Stimulated activated naive B cell treated with anti-CD40 and anti-IgM and Interleukin-4, amounts not matched to agents 10 μg/mL and 1 μg/mL and 100 μg/mL, for 72 hours (primary cell): Measurements from ENCODE around the gene IFIT5.
A peak's percentile ranks its signal among the peaks of the same experiment; 100 is the strongest.

ENCODE experiments used
- ATAC-seq, 2 donors: fragments of 150-1000 bp; cut with Tn5 transposase; replicated peaks; 2 replicates each; pipeline ENCODE4 v1.10.0; 2021; ENCODE audit warnings: moderate library complexity in 1 of 2
- DNase-seq: peaks from one replicate; pipeline ENCODE4 v3.0.0; 2021
- H3K27ac Mint-ChIP-seq: one replicate; pipeline ENCODE4 v1.8.0; 2022; ENCODE audit warnings: mild to moderate bottlenecking, mixed read lengths
- H3K27me3 Mint-ChIP-seq, 2 donors: one replicate each; pipeline ENCODE4 v1.8.0; 2022; ENCODE audit warnings: mixed read lengths in 2 of 2
- H3K36me3 Mint-ChIP-seq, 2 donors: one replicate each; pipeline ENCODE4 v1.8.0; 2022; ENCODE audit warnings: mixed read lengths in 2 of 2, mild to moderate bottlenecking in 1 of 2
- H3K4me1 Mint-ChIP-seq, 2 donors: one replicate each; pipeline ENCODE4 v1.8.0; 2022; ENCODE audit warnings: mixed read lengths in 2 of 2, mild to moderate bottlenecking in 1 of 2
- H3K4me3 Mint-ChIP-seq, 2 donors: one replicate each; pipeline ENCODE4 v1.8.0; 2022; ENCODE audit warnings: mild to moderate bottlenecking in 2 of 2, mixed read lengths in 2 of 2, moderate library complexity in 1 of 2
- H3K9me3 Mint-ChIP-seq, 2 donors: one replicate each; pipeline ENCODE4 v1.8.0; 2022; ENCODE audit warnings: mixed read lengths in 2 of 2, mild to moderate bottlenecking in 1 of 2

IFIT5 gene, protein sequence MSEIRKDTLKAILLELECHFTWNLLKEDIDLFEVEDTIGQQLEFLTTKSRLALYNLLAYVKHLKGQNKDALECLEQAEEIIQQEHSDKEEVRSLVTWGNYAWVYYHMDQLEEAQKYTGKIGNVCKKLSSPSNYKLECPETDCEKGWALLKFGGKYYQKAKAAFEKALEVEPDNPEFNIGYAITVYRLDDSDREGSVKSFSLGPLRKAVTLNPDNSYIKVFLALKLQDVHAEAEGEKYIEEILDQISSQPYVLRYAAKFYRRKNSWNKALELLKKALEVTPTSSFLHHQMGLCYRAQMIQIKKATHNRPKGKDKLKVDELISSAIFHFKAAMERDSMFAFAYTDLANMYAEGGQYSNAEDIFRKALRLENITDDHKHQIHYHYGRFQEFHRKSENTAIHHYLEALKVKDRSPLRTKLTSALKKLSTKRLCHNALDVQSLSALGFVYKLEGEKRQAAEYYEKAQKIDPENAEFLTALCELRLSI

DNA sequence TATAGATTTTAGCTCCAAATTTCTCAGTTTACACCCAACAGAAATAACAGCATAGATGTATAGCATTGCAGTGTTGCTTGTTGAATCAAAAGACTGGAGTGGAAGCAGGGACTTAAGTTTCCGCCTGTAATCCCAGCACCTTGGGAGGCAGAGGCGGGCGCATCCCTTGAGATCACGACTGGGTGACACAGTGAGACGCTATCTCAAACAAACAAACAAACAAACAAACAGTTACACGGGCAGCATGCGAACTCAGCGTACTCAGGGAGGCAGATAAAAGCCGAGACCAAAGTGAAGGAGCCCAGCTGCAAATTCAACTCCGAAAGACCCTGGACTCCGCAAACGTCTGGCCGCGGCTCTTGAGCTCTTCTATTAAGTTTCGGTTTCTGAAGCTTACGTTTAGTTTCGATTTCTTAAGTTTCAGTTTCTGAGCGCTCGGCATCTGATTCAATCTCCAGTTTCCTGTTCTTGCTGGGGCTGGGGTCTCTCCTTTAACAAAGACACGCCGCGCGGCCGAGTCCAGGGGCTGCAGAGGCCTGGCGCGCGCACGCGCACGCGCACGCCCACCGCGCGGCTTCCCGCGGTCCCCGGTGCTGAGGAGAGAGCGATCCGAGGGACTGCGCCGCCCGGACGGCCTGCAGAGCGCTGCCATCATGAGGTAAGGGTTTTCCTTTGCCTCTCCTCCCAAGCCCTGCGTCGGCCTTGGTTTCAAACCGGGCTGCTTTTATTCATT, at the start of gene IFIT5:
IFIT5 (plus strand) TSS at position 423 of the 733 bp plus-strand sequence; CDS start at position 654, 231 bp downstream.
- Mint-ChIP-seq H3K27ac (peak within 1 kb of the TSS; percentile 95), H3K9me3 (peaks cover 0 to 3% of the 10 kb centered on the region in 2 donors), H3K27me3 (no peaks in the 10 kb centered on the region), H3K36me3 (peaks cover 13 to 23% of the 10 kb centered on the region in 2 donors), H3K4me3 (peak within 1 kb of the TSS; percentile 87 to 89), H3K4me1 (peaks cover 29 to 45% of the 10 kb centered on the region in 2 donors)
- DNase-seq (peak; percentile 65), ATAC-seq (peak; percentile 81 to 86)

DNA sequence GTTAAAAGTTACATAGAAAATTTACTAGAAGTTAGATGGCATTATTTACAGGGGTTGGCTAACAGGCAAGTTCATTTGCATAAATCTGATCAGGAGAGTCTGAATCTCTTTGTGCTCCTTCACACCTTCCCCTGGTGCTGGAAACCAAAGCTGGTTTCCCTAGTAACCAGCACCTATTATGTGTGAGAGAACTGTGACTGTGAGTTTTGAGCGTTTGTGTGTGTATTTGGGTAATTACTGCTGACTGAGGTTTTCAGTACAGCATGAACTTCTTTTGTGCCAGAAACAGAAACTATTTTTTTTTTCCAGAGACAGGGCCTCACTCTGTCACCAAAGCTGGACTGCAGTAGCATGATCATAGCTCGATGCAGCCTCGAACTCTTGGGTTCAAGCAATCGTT, 46.8 kb upstream of the IFIT5 start:
- DNase-seq (no peak), ATAC-seq (no peak)
- H3K9me3 Mint-ChIP-seq: no peaks in the 10 kb centered on the region
- H3K4me1 Mint-ChIP-seq: peaks cover 8 to 16% of the 10 kb centered on the region in 2 donors
- no peak overlapping the region for H3K4me3 Mint-ChIP-seq
- H3K27me3 Mint-ChIP-seq: no peaks in the 10 kb centered on the region
- no peaks in the 10 kb centered on the region for H3K36me3 Mint-ChIP-seq
- no peak overlapping the region for H3K27ac Mint-ChIP-seq

DNA sequence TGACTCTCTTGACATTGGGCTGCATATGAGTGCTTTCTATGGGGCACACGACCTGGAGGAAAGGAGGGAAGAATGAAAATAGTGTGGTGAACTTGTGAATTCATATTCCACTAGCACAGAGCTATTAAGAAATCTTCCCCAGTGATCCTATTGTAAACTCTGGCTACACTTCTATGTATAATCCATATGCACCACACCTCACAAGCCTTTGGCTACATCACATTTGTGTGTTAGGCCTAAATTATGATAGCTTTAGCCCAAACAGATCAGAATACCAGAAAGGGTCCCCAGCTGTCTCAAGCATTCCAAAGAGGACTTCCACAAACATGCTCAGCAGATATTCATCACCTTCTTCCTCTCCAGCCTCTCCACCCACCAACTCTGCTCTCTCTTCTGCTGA, 46.2 kb upstream of the IFIT5 start:
- Mint-ChIP-seq H3K27ac (no peak overlapping the region), H3K4me3 (no peak overlapping the region), H3K9me3 (no peaks in the 10 kb centered on the region), H3K27me3 (no peaks in the 10 kb centered on the region), H3K36me3 (no peaks in the 10 kb centered on the region), H3K4me1 (peaks cover 8 to 16% of the 10 kb centered on the region in 2 donors)
- no peak for DNase-seq
- no peak for ATAC-seq

DNA sequence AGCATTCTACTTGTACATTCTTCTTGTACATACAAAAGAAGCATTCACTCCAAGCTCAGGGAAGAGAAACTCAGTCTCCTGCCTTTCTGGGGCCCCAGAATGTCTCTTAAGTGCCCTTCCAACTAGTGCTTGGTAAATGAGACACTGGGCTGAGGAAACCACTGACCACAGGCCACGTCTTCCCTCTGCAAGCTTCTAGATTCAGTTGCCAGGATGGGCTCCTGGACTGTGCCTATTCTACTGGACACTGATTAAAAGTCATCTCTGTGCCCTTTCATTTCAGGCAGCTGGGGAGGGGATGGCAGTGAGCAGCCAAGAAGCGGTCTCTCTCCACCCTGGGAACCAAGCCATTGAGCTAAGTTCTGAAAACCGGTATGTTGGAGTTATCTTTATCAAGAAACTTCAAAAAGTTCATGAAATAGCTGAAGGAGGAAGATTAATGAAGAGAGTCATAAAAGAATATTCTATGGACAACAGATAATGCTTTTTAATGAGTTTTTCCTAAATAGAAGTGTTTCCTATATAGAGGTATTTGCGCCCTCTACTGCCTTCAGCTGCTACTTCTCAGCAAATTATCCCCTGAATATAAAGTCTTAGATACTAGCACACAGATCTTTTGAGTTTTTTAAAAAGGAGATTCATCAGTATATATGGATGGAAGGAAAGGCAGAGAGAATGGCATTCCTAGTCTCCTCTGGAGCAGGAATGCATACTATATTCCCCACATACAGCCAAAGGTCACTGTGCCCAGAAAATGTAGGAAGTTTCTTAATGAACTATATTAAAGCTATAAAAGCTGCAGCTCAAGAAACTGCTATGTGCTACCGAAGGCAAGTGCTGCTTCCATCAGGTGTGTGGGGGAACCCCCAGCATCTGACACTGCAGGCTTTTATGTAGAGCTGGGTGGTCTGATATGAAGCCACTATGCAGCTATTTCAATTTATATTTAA, 44.9 kb upstream of the IFIT5 start:
- H3K4me3 Mint-ChIP-seq: no peak overlapping the region
- no peaks in the 10 kb centered on the region for H3K36me3 Mint-ChIP-seq
- ATAC-seq (peak in 1 of 2 donors; percentile 48), DNase-seq (no peak)
- H3K9me3 Mint-ChIP-seq: no peaks in the 10 kb centered on the region
- H3K27me3 Mint-ChIP-seq: no peaks in the 10 kb centered on the region
- H3K27ac Mint-ChIP-seq: no peak overlapping the region
- peaks cover 5 to 10% of the 10 kb centered on the region in 2 donors for H3K4me1 Mint-ChIP-seq

DNA sequence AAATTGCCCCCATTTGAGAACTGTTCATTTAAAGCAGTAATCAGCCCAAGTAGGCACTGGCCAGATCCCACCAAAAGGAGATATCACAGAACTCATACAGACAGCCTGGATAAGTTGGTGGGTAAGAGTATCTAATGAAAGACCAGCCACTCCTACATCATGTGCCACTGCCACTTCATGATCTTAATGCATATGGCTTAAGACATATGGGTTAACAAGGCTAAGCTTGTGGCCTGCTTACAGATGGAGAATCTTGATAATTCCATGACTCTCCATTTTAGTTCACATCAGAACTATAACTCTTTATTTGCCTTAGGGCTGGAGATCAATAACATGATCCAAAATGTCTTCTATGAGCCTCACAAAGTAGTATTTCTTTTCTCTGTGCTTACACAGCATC, 43.3 kb upstream of the IFIT5 start:
- no peaks in the 10 kb centered on the region for H3K27me3 Mint-ChIP-seq
- H3K4me3 Mint-ChIP-seq: no peak overlapping the region
- H3K36me3 Mint-ChIP-seq: no peaks in the 10 kb centered on the region
- no peak overlapping the region for H3K27ac Mint-ChIP-seq
- H3K9me3 Mint-ChIP-seq: no peaks in the 10 kb centered on the region
- DNase-seq (no peak), ATAC-seq (no peak)
- peaks cover 5% of the 10 kb centered on the region in 2 donors for H3K4me1 Mint-ChIP-seq

DNA sequence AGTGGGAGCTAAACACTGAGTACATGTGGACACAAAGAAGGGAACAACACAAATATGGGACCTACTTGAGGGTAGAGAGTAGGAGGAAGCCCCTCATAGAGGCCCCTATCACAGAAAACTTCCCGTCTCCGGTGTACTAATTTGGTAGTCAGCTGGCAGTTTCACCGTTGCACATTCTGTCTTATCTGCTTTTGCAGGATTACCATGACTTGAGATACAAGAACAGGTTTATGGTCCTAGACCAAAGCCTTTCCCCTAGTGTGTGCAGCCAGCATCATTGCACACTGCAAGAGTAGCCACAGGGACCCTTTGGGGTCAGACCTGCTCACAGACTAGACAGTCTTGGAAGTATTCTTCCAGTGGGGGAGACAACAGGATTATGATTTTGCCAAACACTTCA, 42.4 kb upstream of the IFIT5 start:
- Mint-ChIP-seq H3K27ac (no peak overlapping the region), H3K9me3 (no peaks in the 10 kb centered on the region), H3K27me3 (no peaks in the 10 kb centered on the region), H3K4me3 (no peak overlapping the region), H3K4me1 (peaks cover 5% of the 10 kb centered on the region in 2 donors), H3K36me3 (no peaks in the 10 kb centered on the region)
- no peak for DNase-seq
- no peak for ATAC-seq

DNA sequence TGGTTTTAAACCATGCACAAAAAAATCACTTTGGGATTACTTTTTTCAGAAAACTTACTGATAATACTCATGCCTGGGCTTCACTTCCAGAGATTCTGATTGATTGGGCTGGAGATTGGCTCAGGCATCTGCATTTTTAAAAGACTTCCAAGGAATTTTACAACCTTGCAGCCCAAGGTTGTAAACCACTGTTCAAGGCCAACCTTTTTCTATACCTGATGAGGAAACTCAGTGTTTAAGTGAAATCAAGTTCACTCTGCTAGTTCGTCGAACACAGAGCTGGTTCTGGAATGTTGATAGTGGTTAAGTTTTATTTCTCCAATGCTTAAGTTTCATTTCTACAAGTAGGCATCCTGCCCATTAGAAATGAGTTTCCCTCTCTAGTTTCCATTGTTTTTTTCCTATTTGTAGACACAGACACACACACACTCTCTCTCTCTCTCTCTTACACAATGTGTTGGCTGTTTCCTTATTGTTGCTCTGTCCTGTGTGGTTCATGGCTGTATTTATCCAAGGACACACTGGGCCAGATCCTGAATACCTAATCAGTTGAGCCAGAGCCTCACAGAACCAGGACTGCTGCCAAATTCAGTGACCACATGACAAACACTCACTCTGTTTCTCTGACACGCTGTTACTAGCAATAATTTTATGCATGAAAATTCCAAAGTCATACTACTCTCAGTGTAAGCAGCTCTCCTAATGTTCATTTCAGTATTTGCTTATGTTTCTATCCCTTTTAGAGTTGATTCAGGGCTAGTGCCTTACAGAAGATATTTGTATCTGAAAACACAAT, 40.3 kb upstream of the IFIT5 start:
- no peaks in the 10 kb centered on the region for H3K9me3 Mint-ChIP-seq
- no peaks in the 10 kb centered on the region for H3K27me3 Mint-ChIP-seq
- H3K27ac Mint-ChIP-seq: no peak overlapping the region
- peaks cover 3 to 5% of the 10 kb centered on the region in 2 donors for H3K4me1 Mint-ChIP-seq
- no peaks in the 10 kb centered on the region for H3K36me3 Mint-ChIP-seq
- no peak for ATAC-seq
- DNase-seq: no peak
- H3K4me3 Mint-ChIP-seq: no peak overlapping the region

DNA sequence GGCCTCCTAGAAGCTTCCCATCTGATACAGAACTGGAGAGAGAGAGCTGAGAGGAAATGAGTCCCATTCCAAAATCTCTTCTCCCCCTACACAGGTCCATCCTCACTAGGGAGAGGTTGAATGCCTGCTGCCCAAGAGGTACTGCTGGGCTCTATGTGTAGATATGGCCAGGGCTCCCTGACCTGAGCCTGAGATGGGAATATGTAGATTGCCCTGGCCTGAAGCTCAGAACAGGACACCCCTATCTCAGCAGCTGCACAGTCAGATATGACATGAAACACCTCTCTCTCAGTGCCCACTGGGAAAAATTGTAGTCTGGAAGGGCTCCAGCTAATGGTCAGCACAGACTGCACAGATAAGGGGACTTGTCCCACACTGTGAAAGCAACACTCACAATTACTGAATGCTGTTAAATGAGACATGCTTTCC, 39.6 kb upstream of the IFIT5 start:
- DNase-seq: no peak
- ATAC-seq: no peak
- Mint-ChIP-seq H3K4me1 (no peaks in the 10 kb centered on the region), H3K27me3 (no peaks in the 10 kb centered on the region), H3K36me3 (no peaks in the 10 kb centered on the region), H3K9me3 (no peaks in the 10 kb centered on the region), H3K4me3 (no peak overlapping the region), H3K27ac (no peak overlapping the region)

DNA sequence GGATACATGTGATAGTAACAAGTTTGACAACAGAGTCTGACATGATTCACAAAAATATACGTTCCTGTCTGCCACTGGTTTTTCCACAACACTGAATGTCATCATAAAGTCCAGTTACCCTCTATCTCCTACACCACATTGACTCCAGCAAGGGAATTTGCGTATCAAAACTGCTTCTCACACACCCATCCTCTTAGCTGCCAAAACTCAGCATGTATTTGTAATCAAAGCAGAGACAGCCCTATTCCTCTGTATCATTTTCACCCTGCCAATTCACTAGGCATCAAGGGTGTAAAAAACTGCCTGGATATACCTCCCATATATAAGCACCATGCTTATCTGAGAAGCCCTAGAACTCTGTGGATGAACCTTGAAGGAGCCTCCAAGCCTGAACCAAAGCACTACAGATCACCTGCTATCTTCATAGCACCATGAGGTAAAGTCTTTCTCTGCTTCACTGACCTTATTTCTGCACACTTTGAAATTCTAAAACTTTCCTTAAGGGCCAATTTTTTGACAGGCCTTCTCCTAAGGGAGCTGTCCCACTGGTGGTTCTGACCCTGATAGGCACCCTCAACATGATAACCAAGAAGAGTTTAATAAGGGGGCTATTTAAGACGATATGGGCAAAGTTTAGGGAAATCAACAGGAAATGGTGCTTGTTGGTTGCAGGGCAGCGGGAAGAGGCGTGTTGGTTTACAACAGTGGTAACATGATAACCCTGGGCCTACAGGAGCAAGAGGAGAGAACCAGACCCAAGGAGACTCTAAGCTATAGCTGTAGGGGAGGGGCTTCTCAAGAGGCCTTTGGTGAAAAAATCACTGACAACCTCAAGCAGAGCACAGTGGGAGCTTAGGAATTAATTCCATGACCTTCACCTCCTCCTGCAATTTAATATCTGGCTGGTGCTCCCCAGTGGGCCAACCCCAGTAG, 36.4 kb upstream of the IFIT5 start, which contains the start of gene IFIT1B:
IFIT1B (plus strand) TSS at position 352 of the 933 bp plus-strand sequence; CDS start at position 432, 80 bp downstream.
- Mint-ChIP-seq H3K4me3 (no peak within 1 kb of the TSS), H3K36me3 (no peaks in the 10 kb centered on the region), H3K9me3 (no peaks in the 10 kb centered on the region), H3K4me1 (no peaks in the 10 kb centered on the region), H3K27me3 (no peaks in the 10 kb centered on the region), H3K27ac (no peak within 1 kb of the TSS)
- no peak for ATAC-seq
- DNase-seq: no peak

DNA sequence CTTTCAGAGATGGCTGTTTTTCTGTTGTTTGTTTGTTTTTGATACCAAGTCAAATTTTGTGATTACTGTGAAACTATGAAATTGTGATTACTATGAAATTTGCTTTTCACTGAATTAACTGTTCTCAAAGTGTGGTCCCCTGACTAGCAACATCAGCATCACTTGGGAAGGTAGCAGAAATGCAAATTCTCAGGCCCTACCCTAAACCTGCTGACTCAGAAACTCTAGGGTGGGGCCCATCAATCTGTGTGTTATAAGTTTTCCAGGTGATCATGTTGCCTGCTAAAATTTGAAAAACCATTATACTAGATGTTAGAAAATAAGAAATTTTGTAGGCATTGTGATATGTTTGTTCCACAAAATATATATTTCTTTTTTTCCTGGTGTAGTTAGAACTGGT, 35.3 kb upstream of the IFIT5 start:
- no peak for ATAC-seq
- H3K4me1 Mint-ChIP-seq: peaks cover 4% of the 10 kb centered on the region in 2 donors
- H3K4me3 Mint-ChIP-seq: no peak overlapping the region
- H3K36me3 Mint-ChIP-seq: no peaks in the 10 kb centered on the region
- no peak overlapping the region for H3K27ac Mint-ChIP-seq
- no peaks in the 10 kb centered on the region for H3K9me3 Mint-ChIP-seq
- no peaks in the 10 kb centered on the region for H3K27me3 Mint-ChIP-seq
- no peak for DNase-seq

DNA sequence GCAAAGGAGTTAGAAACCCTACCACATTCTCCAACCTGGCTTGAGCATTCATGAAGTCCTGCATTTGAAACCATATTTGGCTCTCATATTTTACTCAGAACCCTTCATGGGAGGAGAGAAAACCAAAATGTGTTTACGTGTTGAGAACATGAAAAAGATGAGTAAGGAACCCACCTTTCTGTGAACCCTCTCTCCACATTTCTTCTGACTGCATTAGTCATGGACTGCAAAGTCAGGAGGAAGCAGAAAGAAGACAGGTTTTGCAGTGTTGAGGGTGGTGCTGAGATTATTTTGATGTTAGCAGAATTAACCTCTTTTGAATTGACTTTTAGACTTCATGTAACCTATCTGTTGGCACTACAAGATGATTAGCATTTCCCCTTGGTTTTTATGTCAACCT, 31.6 kb upstream of the IFIT5 start:
- no peaks in the 10 kb centered on the region for H3K9me3 Mint-ChIP-seq
- no peak for DNase-seq
- H3K36me3 Mint-ChIP-seq: no peaks in the 10 kb centered on the region
- peaks cover 12 to 17% of the 10 kb centered on the region in 2 donors for H3K4me1 Mint-ChIP-seq
- ATAC-seq: no peak
- no peak overlapping the region for H3K27ac Mint-ChIP-seq
- no peaks in the 10 kb centered on the region for H3K27me3 Mint-ChIP-seq
- H3K4me3 Mint-ChIP-seq: no peak overlapping the region

DNA sequence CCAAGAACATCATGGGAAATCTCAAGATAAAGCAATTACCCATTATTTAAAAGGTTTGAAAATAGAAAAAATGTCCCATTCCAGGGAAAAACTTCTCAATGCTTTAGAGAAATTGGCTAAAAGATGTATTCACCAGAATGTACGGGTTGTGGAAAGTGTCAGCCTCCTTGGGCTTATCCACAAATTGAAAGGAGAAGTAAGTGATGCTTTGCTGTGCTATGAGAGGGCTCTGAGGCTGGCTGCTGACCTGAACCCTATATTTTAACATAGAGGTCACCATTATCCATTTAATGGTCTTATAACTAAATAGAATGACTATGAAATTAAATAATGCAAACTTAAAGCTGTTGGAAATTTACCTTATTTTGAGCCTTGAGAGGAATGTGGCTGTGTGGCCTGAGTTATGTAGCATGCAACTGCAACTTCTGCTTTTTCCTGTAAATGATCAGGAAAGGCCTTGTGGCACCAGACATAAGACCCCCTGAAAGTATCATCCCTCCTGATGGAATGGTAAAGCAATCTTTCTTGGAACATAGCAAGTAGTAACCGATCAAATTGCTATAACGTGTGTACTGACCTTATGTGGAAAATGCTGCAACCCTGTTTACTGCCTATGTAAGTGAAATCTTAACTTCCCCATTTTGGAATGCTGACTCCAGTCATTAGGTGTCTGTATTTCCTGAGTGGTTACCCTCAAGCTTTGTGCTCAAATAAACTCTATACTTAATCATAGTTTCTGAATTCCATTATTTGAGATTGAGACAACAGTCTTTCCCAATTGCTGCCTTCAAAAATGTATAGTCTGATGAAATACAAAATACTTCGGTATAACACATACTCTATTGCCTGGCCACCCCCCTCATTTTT, 29.7 kb upstream of the IFIT5 start:
- no peaks in the 10 kb centered on the region for H3K36me3 Mint-ChIP-seq
- H3K9me3 Mint-ChIP-seq: no peaks in the 10 kb centered on the region
- H3K27ac Mint-ChIP-seq: no peak overlapping the region
- peak overlapping the region in 1 of 2 donors; percentile 25 for H3K4me3 Mint-ChIP-seq
- H3K4me1 Mint-ChIP-seq: peaks cover 12 to 17% of the 10 kb centered on the region in 2 donors
- DNase-seq (no peak), ATAC-seq (peak; percentile 90 to 94)
- no peaks in the 10 kb centered on the region for H3K27me3 Mint-ChIP-seq
